Keratinocyte (primary cell): Measurements from ENCODE around the gene RIN3.
A peak's percentile ranks its signal among the peaks of the same experiment; 100 is the strongest.

Experiments
- CTCF ChIP-seq, 3 experiments: IDR thresholded peaks in 1 of 3; conservative IDR thresholded peaks in 1 of 3; optimal IDR thresholded peaks in 1 of 3; 2 replicates in 2 of 3; 3 replicates in 1 of 3; pipeline versions ENCODE3 to v1.5.1; 2011; ENCODE audit warnings: low read length in 3 of 3, mild to moderate bottlenecking in 3 of 3, moderate library complexity in 2 of 3, control low read depth in 1 of 3, inconsistent platforms in 1 of 3; ENCODE audit not compliant: insufficient read depth in 2 of 3; ENCODE audit errors: extremely low read depth in 1 of 3
- EZH2 ChIP-seq: IDR thresholded peaks from one replicate; pipeline ENCODE4 v1.6.1; 2012; ENCODE audit warnings: inconsistent platforms, mild to moderate bottlenecking, low read length, moderate library complexity

DNA sequence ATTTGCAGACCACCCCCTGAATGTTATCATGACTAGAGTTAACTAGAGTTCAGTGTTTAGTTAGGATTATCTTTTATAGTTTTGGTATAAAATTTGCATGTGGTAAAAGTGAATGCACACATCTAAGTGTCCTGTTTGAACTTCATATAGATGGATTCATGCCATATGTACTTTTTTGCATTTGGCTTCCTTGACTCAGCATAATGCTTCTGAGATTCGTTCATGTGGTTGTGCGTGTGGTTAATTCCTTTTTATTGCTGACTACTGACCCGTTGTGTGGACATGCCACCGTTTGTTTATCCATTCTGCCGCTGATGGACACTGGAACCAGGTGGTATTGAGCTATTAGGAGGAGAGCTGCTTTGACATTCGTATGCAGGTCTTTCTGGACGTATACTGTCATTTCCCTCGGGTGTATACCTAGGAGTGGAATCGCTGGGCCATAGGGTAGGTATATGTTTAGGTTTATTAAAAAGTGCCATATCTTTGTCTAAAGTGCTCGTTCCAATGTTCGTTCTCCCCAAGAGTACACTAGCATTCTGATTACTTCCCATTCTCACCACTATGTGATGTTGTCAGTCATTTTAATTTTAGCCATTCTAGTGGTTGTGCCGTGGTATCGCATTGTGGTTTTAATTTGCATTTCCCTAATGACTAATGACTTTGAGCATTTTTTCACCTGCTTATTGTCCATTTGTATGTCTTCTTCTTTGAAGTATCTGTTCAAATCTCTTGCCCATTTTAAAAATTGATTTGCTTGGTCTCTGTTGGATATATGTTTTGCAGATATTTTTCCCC lies 37.7 kb downstream of the RIN3 start:
- TF ChIP-seq CTCF (optimal IDR thresholded peaks at IDR 0.05 in 1 of 3, IDR thresholded peaks at IDR 0.05 in 1 of 3, conservative IDR thresholded peaks at IDR 0.05 in 1 of 3; ENCODE audit: extremely low read depth in 1 of 3, insufficient read depth in 2 of 3, low read length in 3 of 3) (peak in 1 of 3 experiments; percentile 16), EZH2 (no peak)
